Hepatocyte (in vitro differentiated cells): Measurements from ENCODE around the gene BPIFB2. TPM values are rescaled to one million over a fixed set of nuclear protein-coding genes. Genes with fewer than 3 reads are reported as not detected.

ENCODE experiments used
- DNase-seq: peaks from one replicate; pipeline ENCODE4 v3.0.0-alpha.2; 2016; ENCODE audit warnings: low spot score
- H2AFZ ChIP-seq: fragments of 200-600 bp; sonication (generic); 2 replicates; pipeline ENCODE4 v1.6.0; 2016; ENCODE audit warnings: antibody characterized with exemption, mild to moderate bottlenecking
- H3K27ac ChIP-seq: fragments of 200-600 bp; sonication (generic); 2 replicates; pipeline ENCODE4 v1.5.1; 2016; ENCODE audit warnings: mild to moderate bottlenecking
- H3K27me3 ChIP-seq: fragments of 200-600 bp; sonication (generic); 2 replicates; pipeline ENCODE4 v1.6.1; 2016
- H3K36me3 ChIP-seq: fragments of 200-600 bp; sonication (generic); replicated peaks from 2 replicates; pipeline ENCODE4 v1.5.1; 2016; ENCODE audit warnings: low read depth; ENCODE audit not compliant: insufficient read depth
- H3K4me1 ChIP-seq: fragments of 200-600 bp; sonication (generic); 2 replicates; pipeline ENCODE4 v1.5.1; 2016; ENCODE audit warnings: mild to moderate bottlenecking, moderate library complexity; ENCODE audit not compliant: insufficient read depth
- H3K4me2 ChIP-seq: fragments of 200-600 bp; sonication (generic); 2 replicates; pipeline ENCODE4 v1.6.0; 2016
- H3K4me3 ChIP-seq: fragments of 200-600 bp; sonication (generic); 2 replicates; pipeline ENCODE4 v1.5.1; 2016; ENCODE audit warnings: mild to moderate bottlenecking
- H3K79me2 ChIP-seq: fragments of 200-600 bp; sonication (generic); 2 replicates; pipeline ENCODE4 v1.6.0; 2017; ENCODE audit warnings: mild to moderate bottlenecking
- H3K9me2 ChIP-seq: fragments of 200-600 bp; sonication (generic); replicated peaks from 2 replicates; pipeline ENCODE4 v1.6.0; 2017; ENCODE audit warnings: mild to moderate bottlenecking; ENCODE audit not compliant: insufficient read depth
- H3K9me3 ChIP-seq: fragments of 200-600 bp; sonication (generic); 2 replicates; pipeline ENCODE4 v1.5.1; 2016; ENCODE audit warnings: low read depth, mild to moderate bottlenecking
- H4K20me1 ChIP-seq: fragments of 200-600 bp; sonication (generic); 2 replicates; pipeline ENCODE4 v1.6.0; 2016; ENCODE audit warnings: mild to moderate bottlenecking; ENCODE audit not compliant: insufficient read depth, poor library complexity, severe bottlenecking
- EZH2 ChIP-seq: fragments of 200-600 bp; sonication (generic); IDR thresholded peaks from 2 replicates; pipeline ENCODE4 v1.6.1; 2016; ENCODE audit warnings: antibody characterized with exemption, mild to moderate bottlenecking, borderline replicate concordance
- EZH2phosphoT487 ChIP-seq: fragments of 200-600 bp; sonication (generic); IDR thresholded peaks from one replicate; pipeline ENCODE4 v1.6.1; 2018; ENCODE audit warnings: antibody characterized with exemption, mild to moderate bottlenecking, low read depth, moderate library complexity; ENCODE audit not compliant: unreplicated experiment, severe bottlenecking
- WGBS: methylation state at CpG from one replicate; pipeline ENCODE4 v1.1.6; 2016; ENCODE audit warnings: low lambda C conversion rate; ENCODE audit errors: missing lambda C conversion rate; 5-methylcytosine and 5-hydroxymethylcytosine counted together
- polyA plus RNA-seq: library from polyadenylated mRNA; unstranded; fragments of >200 nt; fragmentation: Nextera tagmentation; extraction: Ambion mirVana; gene quantifications from 2 replicates; pipeline ENCODE4 v1.2.1, GENCODE V29; 2016
- total RNA-seq: library from RNA; depleted of rRNA; stranded (reverse); fragments of >200 nt; gene quantifications from 2 replicates; pipeline ENCODE4 v1.2.3, GENCODE V29; 2014
- TF ChIP-seq, protein P1 (sequence below): fragments of 200-600 bp; sonication (generic); IDR thresholded peaks from 2 replicates; pipeline ENCODE4 v1.5.1; 2016; ENCODE audit warnings: antibody characterized with exemption, mild to moderate bottlenecking; ENCODE audit not compliant: poor library complexity

Gene BPIFB2
- total and polyA plus RNA-seq, 2 experiments from 2014 or later = 0.30 to 0.70 TPM

DNA sequence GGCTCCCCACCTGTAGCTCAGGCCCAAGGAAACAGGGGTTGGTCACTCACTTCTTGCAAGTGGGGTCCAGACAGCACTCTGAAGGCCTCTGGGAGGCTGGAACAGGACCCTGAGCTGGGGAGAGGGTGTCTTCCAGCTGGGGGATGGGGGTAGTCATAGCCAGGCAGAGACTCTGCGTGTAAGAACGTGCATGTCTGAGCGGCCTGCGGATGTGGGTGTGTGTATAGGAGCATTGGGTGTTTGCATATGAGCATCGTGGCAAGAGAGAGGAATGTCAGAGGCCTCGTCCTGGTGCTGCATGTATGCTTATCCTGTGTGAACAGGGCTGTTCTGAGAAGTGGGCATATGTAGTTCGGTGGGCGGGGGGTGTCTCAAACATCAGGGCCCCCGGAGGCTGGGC is 58.3 kb downstream of the BPIFB2 start:
- no peaks in the 10 kb centered on the region for H3K4me1 ChIP-seq
- H4K20me1 ChIP-seq = no peaks in the 10 kb centered on the region
- H3K27me3 ChIP-seq = peaks cover 12% of the 10 kb centered on the region
- H3K9me3 ChIP-seq = no peaks in the 10 kb centered on the region
- TF ChIP-seq EZH2phosphoT487 (no peak), EZH2 (no peak)
- TF ChIP-seq, protein P1, sequence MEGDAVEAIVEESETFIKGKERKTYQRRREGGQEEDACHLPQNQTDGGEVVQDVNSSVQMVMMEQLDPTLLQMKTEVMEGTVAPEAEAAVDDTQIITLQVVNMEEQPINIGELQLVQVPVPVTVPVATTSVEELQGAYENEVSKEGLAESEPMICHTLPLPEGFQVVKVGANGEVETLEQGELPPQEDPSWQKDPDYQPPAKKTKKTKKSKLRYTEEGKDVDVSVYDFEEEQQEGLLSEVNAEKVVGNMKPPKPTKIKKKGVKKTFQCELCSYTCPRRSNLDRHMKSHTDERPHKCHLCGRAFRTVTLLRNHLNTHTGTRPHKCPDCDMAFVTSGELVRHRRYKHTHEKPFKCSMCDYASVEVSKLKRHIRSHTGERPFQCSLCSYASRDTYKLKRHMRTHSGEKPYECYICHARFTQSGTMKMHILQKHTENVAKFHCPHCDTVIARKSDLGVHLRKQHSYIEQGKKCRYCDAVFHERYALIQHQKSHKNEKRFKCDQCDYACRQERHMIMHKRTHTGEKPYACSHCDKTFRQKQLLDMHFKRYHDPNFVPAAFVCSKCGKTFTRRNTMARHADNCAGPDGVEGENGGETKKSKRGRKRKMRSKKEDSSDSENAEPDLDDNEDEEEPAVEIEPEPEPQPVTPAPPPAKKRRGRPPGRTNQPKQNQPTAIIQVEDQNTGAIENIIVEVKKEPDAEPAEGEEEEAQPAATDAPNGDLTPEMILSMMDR = no peak
- no peak overlapping the region for H3K4me3 ChIP-seq
- H3K27ac ChIP-seq = no peak overlapping the region
- no peaks in the 10 kb centered on the region for H3K36me3 ChIP-seq
- H3K79me2 ChIP-seq = no peaks in the 10 kb centered on the region
- no peak overlapping the region for H3K4me2 ChIP-seq
- no peaks in the 10 kb centered on the region for H3K9me2 ChIP-seq
- no peak overlapping the region for H2AFZ ChIP-seq
- 85% methylated on average over 9 of the region's 9 CpGs for WGBS
- DNase-seq = no peak

GRCh38 chr20:33067806-33068205 is 60.3 kb downstream of the BPIFB2 start:
- Histone ChIP-seq H3K36me3 (no peaks in the 10 kb centered on the region), H3K79me2 (no peaks in the 10 kb centered on the region), H3K9me2 (no peaks in the 10 kb centered on the region), H3K9me3 (no peaks in the 10 kb centered on the region), H3K4me3 (no peak overlapping the region), H3K4me1 (no peaks in the 10 kb centered on the region), H3K27me3 (peaks cover 15% of the 10 kb centered on the region), H3K27ac (no peak overlapping the region), H3K4me2 (no peak overlapping the region), H2AFZ (no peak overlapping the region), H4K20me1 (no peaks in the 10 kb centered on the region)
- 89% methylated on average over 3 of the region's 3 CpGs for WGBS
- DNase-seq = no peak
- TF ChIP-seq EZH2 (no peak), EZH2phosphoT487 (no peak)
- TF ChIP-seq, protein P1 = no peak

DNA sequence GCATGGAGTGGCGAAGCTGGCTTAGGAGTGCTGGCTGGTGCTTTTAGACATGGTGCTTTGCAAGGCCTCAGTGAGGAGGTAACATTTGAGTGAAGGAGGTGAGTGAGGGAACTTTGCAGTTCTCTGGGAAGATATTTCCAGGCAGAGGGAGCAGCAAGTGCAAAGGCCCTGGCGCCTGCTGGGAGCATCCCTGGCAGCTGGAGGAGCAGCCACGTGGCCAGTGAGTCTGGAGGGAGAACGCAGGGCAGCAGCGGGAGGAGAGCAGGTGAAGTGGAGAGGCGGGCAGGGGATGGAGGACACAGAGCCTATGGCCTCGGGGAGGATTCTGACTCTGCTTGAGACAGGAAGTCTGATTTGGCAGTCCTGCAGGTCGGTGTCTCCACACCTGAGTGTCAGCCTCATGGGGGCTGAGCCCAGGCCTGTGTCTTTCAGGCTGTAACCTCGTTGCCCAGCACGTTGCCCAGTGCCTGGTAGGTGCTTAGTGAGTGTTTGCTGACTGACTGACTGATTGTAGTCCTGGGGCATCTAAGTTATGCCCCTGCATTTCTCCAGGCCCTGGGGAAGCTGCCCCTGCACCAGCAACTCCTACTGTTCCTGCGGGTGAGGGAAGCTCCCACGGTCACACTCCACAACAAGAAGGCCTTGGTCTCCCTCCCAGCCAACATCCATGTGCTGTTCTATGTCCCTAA is 60.9 kb downstream of the BPIFB2 start:
- no peak for TF ChIP-seq EZH2
- TF ChIP-seq, protein P1 = no peak
- TF ChIP-seq EZH2phosphoT487 = no peak
- H3K36me3 ChIP-seq = no peaks in the 10 kb centered on the region
- 82% methylated on average over 12 of the region's 12 CpGs for WGBS
- no peaks in the 10 kb centered on the region for H3K4me1 ChIP-seq
- H3K9me2 ChIP-seq = no peaks in the 10 kb centered on the region
- H4K20me1 ChIP-seq = no peaks in the 10 kb centered on the region
- DNase-seq = no peak
- peaks cover 17% of the 10 kb centered on the region for H3K27me3 ChIP-seq
- no peaks in the 10 kb centered on the region for H3K79me2 ChIP-seq
- no peaks in the 10 kb centered on the region for H3K9me3 ChIP-seq
- no peak overlapping the region for H2AFZ ChIP-seq
- no peak overlapping the region for H3K27ac ChIP-seq
- H3K4me2 ChIP-seq = no peak overlapping the region
- no peak overlapping the region for H3K4me3 ChIP-seq

- no peaks in the 10 kb centered on the region for H3K4me1 ChIP-seq
- H3K79me2 ChIP-seq = no peaks in the 10 kb centered on the region
- no peak for TF ChIP-seq EZH2
- TF ChIP-seq, protein P1 = no peak
- peaks cover 25% of the 10 kb centered on the region for H3K27me3 ChIP-seq
- no peaks in the 10 kb centered on the region for H4K20me1 ChIP-seq
- DNase-seq = no peak
- 88% methylated on average over 9 of the region's 9 CpGs for WGBS
- no peak overlapping the region for H3K4me3 ChIP-seq
- H2AFZ ChIP-seq = no peak overlapping the region
- H3K36me3 ChIP-seq = no peaks in the 10 kb centered on the region
- H3K4me2 ChIP-seq = no peak overlapping the region
- H3K9me2 ChIP-seq = no peaks in the 10 kb centered on the region
- H3K27ac ChIP-seq = no peak overlapping the region
- H3K9me3 ChIP-seq = no peaks in the 10 kb centered on the region
Observed at GRCh38 chr20:33069673-33070072, 62.2 kb downstream of the BPIFB2 start.
